Left lung (tissue), 10 donors: ENCODE data around the gene PPP1R18. TPM values are rescaled to one million over a fixed set of nuclear protein-coding genes. Genes with fewer than 3 reads are reported as not detected.

ENCODE experiments used
- ATAC-seq: fragments of 200-7000 bp; cut with Tn5 transposase; one replicate; pipeline ENCODE4 v1.9.1; 2020; ENCODE audit warnings: moderate library complexity
- DNase-seq, 4 donors: peaks; one replicate each; pipeline ENCODE4 v3.0.0-alpha.2; 2013 to 2020
- H3K27ac ChIP-seq, 2 donors: fragments of 200-600 bp; sonication (generic) in 1 of 2; one replicate each; pipeline versions ENCODE4 v1.5.0 to v1.8.0; 2020 to 2021
- H3K27me3 ChIP-seq, 2 donors: fragments of 200-600 bp; sonication (generic) in 1 of 2; one replicate each; pipeline versions ENCODE4 v1.5.0 to v1.8.0; 2020 to 2021
- H3K36me3 ChIP-seq, 2 donors: fragments of 200-600 bp; sonication (generic) in 1 of 2; one replicate each; pipeline versions ENCODE4 v1.5.0 to v1.8.0; 2020 to 2021
- H3K4me1 ChIP-seq, 2 donors: fragments of 200-600 bp; one replicate each; pipeline ENCODE4 v1.8.0; 2021
- H3K4me3 ChIP-seq, 2 donors: fragments of 200-600 bp; sonication (generic) in 1 of 2; one replicate each; pipeline versions ENCODE4 v1.5.0 to v1.8.0; 2020 to 2021; ENCODE audit warnings: mild to moderate bottlenecking in 1 of 2
- H3K9me3 ChIP-seq, 2 donors: fragments of 200-600 bp; sonication (generic) in 1 of 2; one replicate each; pipeline versions ENCODE4 v1.5.0 to v1.8.0; 2020 to 2021
- intact Hi-C, 2 donors: fragments of 100-400 bp; cut with DNase I; formaldehyde crosslinking; loops; one replicate each; pipeline versions ENCODE4 v1.11.2 to v1.14.2; 2022
- polyA plus RNA-seq, 6 donors: library from polyadenylated mRNA; unstranded; fragments of 120-200 nt; gene quantifications; one replicate each; pipeline ENCODE4 v1.2.1, GENCODE V29; 2013; ENCODE audit not compliant: insufficient read length in 6 of 6
- total RNA-seq, 2 donors: library from RNA; stranded (reverse); fragmentation: NEBNext Ultra II Directional; extraction: Animal tissue kit (Norgen Biotek cat#: 25700); gene quantifications; one replicate each; pipeline ENCODE4 v1.2.1, GENCODE V29; 2021
- TF ChIP-seq, protein P1 (sequence below), 2 donors: fragments of 200-600 bp; sonication (generic) in 1 of 2; IDR thresholded peaks; one replicate each; pipeline versions ENCODE4 v1.5.0 to v1.8.0; 2021; ENCODE audit warnings: antibody characterized with exemption in 2 of 2
- donor health status: DM: no; HTN: yes; CAD: no.
- donor health status: DM: no; HTN: no; CAD: no.

Gene PPP1R18
- total and polyA plus RNA-seq, 8 donors, result 36.7 to 117 (median 42.8) TPM

DNA sequence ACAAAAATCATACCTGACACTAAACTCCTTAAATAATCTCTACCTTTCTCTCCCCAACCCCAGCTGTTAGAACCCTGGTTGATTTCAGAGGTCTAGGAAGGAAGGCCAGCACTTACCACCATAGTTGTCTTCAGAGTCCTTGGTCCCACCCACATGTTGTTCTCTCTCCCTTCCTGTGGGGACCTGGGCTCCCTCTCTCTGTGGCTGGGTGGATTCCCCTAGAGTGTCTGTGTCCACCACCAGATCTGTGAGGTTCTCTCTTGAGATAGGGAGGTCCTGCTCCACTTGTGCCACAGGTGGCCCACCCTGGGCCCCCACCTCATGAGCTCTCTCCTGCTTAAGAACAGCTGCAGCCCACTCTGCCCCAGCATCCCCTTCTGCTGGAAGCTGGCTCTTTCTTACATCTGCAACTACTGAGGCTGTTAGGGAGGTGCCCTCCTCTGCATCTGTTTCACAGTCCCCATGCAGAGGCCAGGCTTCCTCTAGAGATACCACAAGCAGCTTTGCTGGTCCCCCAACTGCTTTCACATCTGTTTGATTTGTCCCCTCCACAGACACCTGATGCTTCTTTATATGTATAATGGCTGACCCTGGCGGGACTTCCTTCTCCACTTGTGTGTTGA lies 25.4 kb upstream of the PPP1R18 start:
- ATAC-seq (no peak), DNase-seq (no peak)
- TF ChIP-seq, protein P1, sequence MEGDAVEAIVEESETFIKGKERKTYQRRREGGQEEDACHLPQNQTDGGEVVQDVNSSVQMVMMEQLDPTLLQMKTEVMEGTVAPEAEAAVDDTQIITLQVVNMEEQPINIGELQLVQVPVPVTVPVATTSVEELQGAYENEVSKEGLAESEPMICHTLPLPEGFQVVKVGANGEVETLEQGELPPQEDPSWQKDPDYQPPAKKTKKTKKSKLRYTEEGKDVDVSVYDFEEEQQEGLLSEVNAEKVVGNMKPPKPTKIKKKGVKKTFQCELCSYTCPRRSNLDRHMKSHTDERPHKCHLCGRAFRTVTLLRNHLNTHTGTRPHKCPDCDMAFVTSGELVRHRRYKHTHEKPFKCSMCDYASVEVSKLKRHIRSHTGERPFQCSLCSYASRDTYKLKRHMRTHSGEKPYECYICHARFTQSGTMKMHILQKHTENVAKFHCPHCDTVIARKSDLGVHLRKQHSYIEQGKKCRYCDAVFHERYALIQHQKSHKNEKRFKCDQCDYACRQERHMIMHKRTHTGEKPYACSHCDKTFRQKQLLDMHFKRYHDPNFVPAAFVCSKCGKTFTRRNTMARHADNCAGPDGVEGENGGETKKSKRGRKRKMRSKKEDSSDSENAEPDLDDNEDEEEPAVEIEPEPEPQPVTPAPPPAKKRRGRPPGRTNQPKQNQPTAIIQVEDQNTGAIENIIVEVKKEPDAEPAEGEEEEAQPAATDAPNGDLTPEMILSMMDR (IDR thresholded peaks at IDR 0.05), result no peak
- H3K27me3 ChIP-seq, result no peaks in the 10 kb centered on the region
- H3K36me3 ChIP-seq, result peaks cover 0 to 73% of the 10 kb centered on the region in 2 donors
- intact Hi-C loops, result no loop called here
- H3K4me1 ChIP-seq, result peaks cover 5 to 14% of the 10 kb centered on the region in 2 donors
- H3K9me3 ChIP-seq, result no peaks in the 10 kb centered on the region
- no peak overlapping the region for H3K27ac ChIP-seq
- H3K4me3 ChIP-seq, result no peak overlapping the region

DNA sequence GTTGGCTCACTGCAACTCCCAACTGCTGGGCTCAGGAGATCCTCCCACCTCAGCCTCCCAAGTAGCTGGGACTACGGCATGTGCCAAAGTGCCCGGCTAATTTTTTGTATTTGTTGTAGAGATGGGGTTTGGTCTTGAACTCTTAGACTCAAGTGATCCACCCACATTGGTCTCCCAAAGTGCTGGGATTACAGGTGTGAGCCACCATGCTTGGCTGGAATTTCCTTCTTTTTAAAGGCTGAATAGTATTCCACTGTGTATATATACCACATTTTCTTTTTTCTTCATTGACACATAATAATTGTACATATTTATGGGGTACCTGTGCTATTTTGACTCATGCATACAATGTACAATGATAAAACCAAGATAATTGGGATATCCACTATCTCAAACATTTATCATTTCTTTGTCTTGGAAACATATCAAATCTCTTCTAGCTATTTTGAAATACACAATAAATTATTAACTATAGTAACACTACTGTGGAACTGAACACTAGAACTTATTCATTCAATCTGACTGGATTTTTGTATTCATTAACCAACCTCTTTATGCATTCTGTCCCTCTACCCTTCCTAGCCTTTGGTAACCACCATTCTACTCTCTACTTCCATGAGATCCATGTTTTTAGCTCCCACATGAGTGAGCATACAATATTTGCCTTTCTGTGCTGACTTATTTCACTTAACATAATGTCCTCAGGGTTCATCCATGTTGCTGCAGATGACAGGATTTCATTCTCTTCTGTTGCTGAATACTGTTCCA lies 22.8 kb upstream of the PPP1R18 start:
- Histone ChIP-seq H3K27me3 (no peaks in the 10 kb centered on the region), H3K36me3 (peaks cover 0 to 85% of the 10 kb centered on the region in 2 donors), H3K4me1 (peaks cover 0 to 2% of the 10 kb centered on the region in 2 donors), H3K4me3 (no peak overlapping the region), H3K27ac (no peak overlapping the region), H3K9me3 (no peaks in the 10 kb centered on the region)
- ATAC-seq (no peak), DNase-seq (no peak)
- intact Hi-C loops, result no loop called here
- TF ChIP-seq, protein P1 (IDR thresholded peaks at IDR 0.05), result no peak

DNA sequence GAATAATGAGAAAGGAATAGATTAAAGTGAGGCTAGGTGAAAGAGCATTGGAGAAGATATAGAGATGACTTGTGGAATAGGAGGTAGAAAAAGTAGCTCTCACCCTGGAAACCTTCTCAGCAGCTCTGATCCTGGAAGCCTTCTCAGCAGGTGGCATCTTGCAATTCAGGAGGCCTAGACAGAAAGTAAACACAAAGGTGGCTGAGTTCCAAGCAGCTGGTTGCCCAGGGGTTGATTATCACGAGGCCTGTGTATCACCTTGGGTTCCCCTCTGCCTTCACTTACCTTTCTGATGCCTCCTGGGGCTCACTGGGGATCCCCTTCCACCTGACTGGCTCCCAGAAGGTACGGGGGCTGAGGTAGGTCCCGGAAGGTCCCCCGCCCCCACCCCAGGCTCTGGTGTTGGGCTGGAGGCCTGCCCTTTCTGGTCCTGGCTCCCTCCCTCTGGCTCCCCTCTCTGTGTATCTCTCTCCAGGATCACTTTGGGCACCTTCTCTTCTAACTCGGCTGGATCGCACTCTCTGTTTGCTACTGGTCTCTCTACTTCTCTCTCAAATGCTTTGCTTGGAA lies 20.9 kb upstream of the PPP1R18 start:
- H3K4me1 ChIP-seq, result peaks cover 0 to 11% of the 10 kb centered on the region in 2 donors
- H3K27ac ChIP-seq, result no peak overlapping the region
- H3K9me3 ChIP-seq, result no peaks in the 10 kb centered on the region
- ATAC-seq (no peak), DNase-seq (no peak)
- H3K4me3 ChIP-seq, result no peak overlapping the region
- H3K36me3 ChIP-seq, result peaks cover 0 to 81% of the 10 kb centered on the region in 2 donors
- intact Hi-C loops, result no loop called here
- TF ChIP-seq, protein P1 (IDR thresholded peaks at IDR 0.05), result no peak
- H3K27me3 ChIP-seq, result no peaks in the 10 kb centered on the region

DNA sequence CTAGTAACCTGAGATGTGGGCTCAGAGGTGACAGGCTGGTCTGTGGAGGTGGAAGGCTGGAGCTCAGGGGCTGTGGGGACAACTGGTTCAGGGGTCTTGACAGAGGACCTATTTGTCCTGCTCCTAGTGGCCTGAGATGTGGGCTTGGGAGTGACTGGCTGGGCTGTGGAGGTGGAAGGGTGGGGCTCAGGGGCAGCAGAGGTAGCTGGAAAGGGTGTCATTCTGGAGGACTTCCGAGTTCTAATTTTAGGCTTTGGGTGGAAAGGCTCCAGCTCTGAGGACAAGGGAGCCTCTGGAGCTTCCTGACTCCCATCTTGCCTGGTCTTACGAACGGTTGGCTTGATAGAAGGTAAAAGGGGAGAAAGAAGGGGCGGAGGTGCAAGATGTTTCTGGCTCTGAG lies 19.2 kb upstream of the PPP1R18 start:
- ATAC-seq, result no peak
- intact Hi-C loops, result no loop called here
- peaks cover 0 to 70% of the 10 kb centered on the region in 2 donors for H3K36me3 ChIP-seq

More for the DNA sequence above, 19.2 kb upstream of the PPP1R18 start:
- H3K9me3 ChIP-seq, result no peaks in the 10 kb centered on the region
- DNase-seq, result no peak
- H3K27me3 ChIP-seq, result no peaks in the 10 kb centered on the region
- TF ChIP-seq, protein P1 (IDR thresholded peaks at IDR 0.05), result no peak
- H3K27ac ChIP-seq, result no peak overlapping the region
- H3K4me3 ChIP-seq, result no peak overlapping the region
- H3K4me1 ChIP-seq, result peaks cover 0 to 15% of the 10 kb centered on the region in 2 donors
